HG03280 (cell line): ENCODE results near the gene ZNF511.

ENCODE experiments used
- ATAC-seq: cut with Tn5 transposase; IDR thresholded peaks from one replicate; pipeline ENCODE4 v1.9.1; 2021; ENCODE audit warnings: mild to moderate bottlenecking, moderate library complexity; ENCODE audit not compliant: unreplicated experiment

Gene ZNF511

DNA sequence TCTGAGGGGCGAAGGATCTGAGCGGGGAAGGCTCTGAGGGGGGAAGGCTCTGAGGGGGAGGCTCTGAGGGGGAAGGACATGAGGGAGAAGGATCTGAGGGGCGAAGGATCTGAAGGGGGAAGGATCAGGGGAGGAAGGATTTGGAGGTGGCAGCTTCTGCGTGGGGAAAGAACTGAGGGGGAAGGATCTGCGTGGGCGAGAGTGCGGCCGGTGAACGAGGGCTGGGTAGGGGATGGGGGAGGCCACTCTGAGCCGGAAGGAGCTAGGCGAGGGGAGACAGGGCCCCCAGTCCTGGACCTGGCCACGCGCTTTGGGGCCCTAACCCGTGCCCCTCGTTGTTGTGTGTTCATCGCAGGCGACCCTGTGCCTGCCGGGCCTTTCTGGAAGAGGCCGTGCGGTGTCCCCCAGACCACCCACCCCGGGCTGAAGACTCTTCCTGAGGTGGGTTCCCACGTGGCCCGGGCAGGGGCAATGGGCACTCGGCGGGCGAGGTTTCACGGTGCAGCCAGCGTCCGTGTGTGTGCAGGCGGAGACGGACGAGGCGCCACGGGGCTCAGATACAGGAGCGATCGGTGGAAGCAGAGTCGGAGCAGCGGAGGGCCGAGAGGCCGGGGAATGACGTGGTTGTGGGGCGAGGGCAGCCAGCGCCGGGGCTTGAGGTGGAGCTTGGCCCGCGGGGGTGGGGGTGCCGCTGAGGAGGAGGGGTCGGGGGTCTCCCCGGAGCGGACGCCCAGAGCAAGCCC lies 26.0 kb downstream of the ZNF511 start:
- ATAC-seq, result peak; percentile 28

DNA sequence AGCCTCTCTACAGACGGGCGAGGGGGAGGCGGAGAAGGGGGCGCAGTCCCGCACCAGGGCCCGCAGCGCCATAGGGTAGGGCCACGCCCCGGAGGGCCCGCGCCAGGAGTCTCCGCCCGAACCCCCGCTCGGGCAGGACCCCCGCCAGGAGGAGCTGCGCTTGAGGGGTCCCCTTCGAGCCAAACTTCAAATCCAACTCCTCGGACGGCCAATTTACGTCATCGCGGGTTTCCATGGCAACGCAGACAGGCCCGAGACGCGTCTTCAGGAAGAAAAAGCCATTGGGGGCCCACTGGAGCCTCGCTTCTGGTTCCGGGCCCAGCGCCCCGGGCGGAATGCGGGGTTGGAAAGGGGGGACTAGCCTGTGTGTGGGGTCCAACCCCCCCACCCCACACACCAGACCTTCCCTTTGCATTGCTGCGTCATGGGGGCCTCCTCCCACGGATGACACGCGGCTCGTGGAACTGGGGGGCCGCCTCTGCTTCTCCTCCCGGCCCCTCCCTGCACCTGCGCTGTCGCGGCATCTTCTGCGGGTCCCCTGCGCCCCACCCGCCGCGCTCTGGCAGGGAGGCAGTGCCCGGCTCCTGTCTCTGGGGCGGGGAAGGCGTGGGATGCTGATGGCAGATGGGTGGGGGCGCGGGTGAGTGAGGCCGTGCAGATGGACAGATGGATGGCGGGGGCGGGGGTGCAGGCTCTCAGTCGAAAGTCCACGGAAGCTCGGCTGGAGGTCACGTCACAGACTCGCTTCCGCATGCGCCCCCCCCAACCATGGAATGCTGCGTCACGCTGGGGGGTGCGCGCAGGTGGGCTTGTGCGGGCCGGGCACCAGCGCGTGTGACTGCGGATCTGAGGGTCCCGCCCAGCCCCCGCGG lies 26.8 kb downstream of the ZNF511 start:
- peak; percentile 41 for ATAC-seq

DNA sequence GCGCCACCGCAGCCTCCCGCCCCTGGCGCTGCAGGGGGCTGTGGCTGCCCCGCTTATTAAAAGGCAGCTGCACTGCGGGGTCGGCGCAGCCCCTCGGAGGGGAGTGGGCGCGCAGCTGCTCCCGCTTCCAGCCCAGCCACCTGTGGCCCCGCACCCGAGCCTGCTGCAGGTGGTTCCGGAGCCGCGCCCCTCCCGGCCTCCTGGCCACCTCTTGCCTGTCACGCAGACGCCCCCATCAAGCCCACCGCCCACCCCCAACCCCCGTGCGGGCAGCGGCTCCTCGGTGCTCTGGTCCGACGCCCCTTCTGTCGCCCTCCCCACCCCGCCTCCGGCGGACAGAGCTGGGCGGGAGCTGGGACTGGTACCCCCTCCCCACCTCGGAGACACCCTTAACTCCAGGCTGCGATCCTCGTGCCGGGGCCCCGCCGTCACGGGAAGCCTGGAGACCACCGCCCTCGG lies 27.4 kb downstream of the ZNF511 start:
- ATAC-seq, result no peak

DNA sequence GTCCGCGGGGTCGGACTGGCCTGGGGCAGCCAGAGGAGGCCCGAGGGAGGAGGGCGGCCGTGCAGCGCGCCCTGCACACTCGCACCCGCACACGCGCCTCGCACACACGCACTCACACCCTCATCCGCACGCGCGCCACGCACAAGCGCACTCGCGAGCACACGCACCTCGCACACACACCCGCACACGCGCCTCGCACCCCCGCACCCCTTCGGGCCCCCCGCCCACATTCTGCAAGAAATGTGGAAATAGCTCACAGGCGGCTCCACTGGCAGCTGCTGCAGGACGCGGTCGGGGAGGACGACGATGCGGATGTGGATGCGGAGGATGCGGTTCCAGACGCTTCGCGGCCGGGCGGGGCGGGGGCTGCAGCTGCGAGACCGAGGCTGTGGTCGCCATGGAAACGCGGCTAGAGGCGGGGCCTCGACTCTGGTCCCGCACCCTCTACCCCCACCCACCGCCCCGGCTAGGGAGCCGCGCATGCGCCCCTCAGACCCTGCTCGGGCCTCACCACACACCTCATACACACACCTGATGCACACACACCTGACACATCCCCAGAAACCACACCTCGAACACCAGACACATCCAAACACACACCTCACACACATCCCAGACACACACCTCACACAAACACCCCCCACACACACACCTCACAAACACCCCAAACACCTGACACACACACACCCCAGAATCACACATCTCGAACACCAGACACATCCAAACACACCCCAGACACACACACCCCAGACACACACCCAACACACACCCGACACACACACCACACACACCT lies 28.1 kb downstream of the ZNF511 start, which contains the start of gene CALY:
Gene CALY (minus strand): TSS at position 320 of the 793 bp plus-strand sequence. CDS start 7,907 bp downstream, outside the sequence.
- ATAC-seq, result no peak

DNA sequence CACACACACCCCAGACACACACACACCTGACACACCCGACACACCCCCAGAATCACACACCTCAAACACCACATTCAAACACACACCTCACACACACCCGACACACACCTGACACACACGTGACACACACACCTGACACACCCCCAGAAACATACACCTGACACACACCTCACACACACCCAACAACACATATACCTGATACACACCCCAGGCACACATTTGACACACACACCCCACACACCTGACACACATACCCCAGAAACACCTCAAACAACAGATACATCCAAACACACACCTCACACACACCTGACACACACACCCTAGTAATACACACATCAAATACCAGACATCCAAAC lies 28.6 kb downstream of the ZNF511 start:
- ATAC-seq, result no peak

DNA sequence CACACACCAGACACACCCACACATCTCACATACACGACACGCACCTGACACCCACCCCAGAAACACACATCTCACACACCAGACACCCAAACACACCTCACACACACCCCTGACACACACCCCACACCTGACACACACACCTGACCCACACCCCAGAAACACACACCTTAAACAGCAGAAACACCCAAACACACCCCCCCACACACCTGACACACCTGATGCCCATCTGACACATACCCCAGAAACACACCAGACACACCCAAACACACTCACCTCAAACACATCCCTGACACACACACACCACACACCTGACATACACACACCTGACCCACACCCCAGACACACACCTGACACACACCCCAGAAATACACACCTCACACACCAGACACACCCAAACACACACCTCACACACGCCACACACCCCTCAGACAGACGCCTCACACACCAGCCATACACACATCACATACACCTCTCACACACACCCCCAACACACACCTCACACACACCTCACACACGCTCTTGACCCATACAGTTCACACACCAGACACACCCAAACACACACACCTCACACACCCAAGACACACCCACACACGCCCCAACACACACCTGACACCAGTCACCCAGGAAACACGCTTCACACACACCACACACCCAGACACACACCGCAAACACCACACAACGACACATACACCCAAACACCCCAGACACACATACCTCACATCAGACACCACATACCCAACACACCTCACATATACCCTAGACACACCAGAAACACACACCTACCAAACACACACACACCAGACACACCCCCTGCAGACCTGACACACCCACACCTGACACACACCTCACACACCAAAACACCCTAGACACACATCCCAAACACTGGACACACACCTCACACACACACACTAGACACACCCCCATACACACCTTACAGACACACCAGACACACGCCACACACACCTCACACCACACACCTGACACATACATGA lies 29.7 kb downstream of the ZNF511 start:
- no peak for ATAC-seq

DNA sequence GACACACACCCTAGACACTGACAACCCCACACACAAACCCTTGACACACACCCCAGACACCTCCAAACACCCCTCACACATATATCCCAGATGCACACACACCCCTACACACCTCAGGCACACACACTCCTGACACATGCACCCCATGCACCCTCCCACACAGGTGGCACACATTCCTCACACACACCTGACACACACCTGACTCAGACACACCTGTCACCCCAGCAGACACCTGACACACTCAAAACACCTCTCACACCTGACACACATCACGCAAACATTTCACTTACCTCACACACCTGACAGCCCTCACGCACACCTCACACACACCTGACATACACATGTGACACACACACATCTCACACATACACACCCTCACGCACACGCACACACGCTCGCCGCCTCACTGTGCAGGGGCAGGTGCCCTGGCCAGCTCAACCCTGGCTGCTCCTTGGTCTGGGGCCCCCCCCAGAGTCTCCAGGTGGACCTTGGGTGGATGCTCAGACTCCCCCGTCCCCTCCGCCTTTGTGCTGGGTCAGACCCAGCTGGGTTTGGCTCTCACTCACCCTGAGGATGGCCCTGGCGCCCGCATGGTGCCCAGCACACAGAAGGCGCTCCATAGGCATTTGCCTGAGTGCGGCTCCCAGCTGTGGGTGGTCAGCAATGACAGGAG lies 31.1 kb downstream of the ZNF511 start:
- ATAC-seq, result no peak

DNA sequence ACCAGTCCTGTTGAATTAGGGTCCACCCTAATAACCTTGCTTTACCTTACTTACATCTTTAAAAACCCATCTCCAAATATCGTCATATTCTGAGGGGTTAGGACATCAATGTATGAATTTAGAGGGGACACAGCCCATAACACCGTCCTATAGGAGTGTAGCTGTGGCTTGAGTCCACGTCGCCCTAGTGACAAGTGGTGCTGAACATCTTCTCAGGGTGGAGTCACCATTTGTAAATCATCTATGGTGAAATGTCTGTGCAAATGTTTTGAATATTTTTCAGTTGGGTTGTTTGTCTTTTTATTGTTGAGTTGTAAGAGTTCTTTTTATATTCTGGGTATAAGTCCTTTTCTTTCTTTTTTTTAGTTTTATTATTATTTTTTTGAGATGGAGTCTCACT lies 33.3 kb downstream of the ZNF511 start:
- ATAC-seq, result no peak

DNA sequence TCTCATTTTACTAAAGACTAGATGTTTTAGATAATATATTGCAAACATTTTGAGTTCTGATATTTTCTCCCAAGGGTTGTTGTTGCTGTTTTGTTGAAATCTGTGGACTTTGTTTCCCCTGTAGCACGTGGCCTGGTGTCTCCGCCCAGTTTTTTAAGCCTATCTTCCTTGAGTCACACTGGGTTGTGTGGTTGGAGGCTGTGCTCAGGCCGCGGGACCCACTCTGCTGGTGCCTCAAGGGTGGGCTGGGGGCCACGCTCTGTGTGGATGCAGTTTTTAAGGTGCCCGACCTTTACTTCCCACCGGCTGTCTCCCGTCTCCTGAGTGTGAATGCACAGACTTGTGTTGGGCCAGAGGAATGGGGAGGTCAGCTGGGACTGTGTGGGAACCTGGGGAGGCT lies 34.2 kb downstream of the ZNF511 start:
- ATAC-seq, result no peak

DNA sequence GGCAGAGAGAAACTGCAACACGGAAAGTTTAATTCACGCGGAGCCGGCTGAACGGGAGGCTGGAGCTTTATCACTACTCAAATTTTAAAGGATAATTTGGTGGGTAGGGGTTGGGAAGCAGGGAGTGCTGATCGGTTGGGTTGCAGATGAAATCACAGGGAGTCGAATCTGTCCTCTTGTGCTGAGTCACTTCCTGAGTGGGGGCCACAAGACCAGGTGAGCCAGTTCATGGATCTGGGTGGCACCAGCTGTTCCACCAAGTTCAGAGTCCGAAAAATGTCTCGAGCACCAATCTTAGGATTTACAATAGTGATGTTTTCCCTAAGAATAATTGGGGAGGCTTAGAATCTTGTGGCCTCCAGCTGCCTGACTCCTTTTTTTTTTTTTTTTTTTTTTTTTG lies 34.8 kb downstream of the ZNF511 start:
- ATAC-seq, result no peak

DNA sequence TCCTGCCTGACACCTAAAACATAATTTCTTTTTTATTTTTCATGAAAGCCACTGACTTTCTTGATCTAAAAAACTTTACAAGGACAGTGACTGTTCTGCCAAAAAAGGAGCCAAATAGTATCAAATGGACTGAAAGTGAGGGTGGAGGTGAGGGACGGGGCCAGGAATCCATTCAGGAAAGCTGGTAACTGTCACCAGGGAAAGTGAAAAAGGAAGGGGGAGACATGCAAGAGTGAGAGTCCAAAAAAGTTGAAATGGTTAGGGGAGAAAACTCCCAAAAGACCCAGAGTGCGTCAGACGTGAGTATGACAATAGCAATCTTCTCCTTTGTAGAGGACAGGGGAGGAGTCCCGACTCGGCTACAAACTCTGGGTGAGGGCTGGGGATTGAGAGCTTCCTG lies 35.5 kb downstream of the ZNF511 start:
- ATAC-seq, result no peak

DNA sequence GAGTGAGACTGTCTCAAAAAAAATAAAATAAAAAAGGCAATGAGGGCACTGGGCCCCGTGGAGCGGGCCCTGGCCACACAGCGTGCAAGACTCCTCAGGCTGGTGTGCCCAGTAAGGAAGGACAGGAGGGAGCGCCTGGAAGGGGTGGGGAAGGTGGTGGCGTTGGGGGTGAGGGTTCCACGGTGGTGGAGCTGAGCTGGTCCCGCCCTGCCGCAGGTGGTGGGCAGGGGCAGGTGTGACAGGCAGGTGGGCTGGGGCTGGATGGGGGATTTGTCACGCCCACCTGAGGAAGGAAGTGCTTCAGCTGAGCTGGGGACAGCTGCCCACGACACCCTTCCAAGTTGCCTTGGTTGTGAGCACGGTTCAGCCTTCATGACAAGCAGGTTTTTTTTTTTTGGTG lies 37.7 kb downstream of the ZNF511 start:
- ATAC-seq, result no peak

DNA sequence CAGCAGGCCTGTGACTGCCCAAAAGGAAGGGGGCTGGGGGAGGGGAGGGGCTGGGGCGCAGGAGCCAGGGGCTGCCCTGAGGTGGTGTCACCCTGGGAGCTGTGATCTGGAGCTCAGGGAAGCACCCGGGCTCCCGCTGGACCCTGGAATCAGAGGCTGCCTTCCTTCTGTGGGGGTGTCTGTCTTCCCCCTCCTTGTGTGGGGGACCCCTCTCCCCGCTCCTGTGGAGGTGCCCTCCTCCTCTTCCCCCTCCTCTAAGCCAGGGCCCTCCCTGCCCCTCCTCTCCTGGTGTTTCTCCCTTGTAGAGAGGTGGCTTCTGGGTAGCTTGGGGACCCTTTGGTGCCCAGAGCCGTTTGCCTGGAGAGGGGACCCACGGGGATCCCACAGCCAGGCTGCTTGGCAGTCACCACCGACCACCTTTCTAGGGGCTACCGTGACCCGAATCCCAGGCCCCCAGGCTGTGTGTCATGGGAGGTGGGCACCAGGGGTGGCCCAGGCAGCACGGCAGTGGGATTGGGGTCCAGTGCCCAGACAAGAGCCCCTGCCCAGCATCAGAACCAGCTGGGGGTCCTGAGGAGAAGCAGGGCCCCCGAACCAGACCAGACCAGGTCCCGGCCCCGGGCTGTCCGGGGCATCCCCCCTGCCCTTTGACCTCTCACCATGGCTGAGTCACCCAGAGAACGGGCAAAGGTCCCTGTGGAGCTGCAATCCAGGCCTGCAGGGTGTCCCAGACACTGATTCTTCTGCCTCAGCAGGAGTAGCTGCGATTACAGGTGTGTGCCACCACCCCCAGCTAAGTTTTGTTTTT lies 39.2 kb downstream of the ZNF511 start:
- ATAC-seq, result no peak

DNA sequence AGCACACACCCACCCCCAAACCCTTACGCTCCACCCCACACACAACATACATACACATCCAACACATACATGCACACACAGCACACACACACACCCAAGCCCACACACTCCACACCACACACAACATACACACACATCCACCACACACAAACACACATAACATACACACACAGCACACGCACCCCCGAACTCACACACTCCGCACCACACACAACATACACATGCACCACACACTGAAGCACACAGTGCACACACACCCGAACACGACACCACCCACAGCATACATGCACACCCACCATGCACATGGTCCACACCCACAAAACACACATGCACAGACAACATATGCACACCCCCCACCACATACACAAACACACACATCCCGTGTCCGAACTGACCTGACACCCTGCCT lies 40.5 kb downstream of the ZNF511 start:
- no peak for ATAC-seq

DNA sequence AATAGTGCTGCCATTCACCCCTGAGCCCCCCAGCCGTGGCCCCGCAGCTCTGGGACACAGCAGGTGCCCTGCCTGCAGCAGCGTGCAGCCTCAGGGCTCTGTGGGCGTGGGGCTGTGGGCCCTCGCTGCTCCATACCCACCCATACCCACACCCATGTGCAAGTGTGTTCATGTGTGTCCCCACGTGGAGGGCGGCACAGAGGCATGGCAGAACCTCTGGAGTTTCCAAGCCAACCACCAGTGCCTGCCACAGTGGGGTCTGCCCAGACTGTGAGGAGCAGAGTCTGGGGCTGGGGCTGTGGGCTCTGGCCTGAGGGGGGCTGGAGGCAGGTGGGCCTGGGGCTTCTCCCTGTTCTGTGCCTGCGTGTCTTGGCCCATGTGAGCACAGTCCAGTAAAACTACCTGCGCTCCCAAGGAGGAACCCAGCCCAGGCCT lies 40.9 kb downstream of the ZNF511 start:
- no peak for ATAC-seq

DNA sequence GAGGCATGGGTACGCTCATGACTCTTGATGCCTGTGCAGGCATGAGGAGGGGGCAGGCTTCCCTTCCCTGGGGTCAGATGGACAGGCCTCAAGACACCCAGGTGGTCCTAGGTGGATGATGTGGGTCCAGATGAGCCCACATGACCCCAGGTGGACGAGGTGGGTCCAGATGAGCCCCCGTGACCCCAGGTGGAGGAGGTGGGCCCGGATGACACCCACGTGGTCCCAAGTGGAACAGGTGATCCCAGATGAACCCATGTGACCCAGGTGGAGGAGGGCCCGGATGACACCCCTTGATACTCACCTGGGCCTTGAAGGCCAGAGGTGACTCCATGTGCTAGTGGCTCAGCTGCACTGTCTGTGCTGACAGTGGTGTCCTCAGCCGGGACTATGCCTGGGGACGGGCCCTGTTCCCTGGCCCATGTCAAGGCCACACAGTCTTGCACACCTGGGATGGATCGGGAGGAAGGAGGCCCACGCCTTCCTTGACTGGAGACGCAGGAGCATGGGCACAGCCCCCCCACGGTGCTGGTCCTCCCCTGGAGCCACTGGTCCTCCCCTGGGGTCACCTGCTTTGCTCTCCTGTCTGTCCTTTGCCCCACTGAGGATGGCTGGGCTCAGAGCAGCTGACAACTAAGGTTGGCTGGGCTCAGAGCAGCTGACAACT lies 41.7 kb downstream of the ZNF511 start:
- ATAC-seq, result no peak

DNA sequence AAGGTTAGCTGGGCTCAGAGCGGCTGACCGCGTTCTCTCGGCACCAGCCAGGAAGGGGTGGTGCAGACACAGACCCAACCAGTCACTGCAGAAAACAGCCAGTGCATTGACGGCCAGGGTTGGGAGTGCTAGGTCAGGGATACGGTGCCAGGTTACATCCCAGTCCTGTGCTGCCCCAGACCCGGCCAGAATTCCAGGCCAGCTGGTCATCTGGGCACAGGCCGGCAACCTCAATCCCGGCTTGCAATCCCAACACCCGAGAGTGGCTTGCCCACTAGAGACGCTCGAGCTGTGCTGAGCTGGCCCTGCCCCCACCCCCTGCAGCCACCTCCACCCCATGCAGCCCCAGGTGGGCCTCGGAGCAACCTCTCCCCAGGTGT lies 42.2 kb downstream of the ZNF511 start:
- ATAC-seq, result no peak
